GM23338 (cell line): ENCODE results near the gene GLCCI1.

ENCODE experiments used
- CREB1 ChIP-seq: fragments of 250-450 bp; sonication (Bioruptor Pico); IDR thresholded peaks from 2 replicates; pipeline ENCODE4 v1.5.0; 2020; ENCODE audit warnings: low read depth, mild to moderate bottlenecking, moderate library complexity
- CTCF ChIP-seq, 2 experiments: fragments of 200-600 bp in 1 of 2; sonication (generic) in 1 of 2; conservative IDR thresholded peaks; 2 replicates each; pipeline versions ENCODE4 v1.5.1 to v1.6.1; 2016 to 2017; ENCODE audit warnings: antibody characterized with exemption in 2 of 2, low read depth in 2 of 2, mild to moderate bottlenecking in 2 of 2, moderate library complexity in 1 of 2
- ETS1 ChIP-seq: IDR thresholded peaks from 2 replicates; pipeline ENCODE4 v1.6.1; 2016; ENCODE audit warnings: antibody characterized with exemption
- EZH2 ChIP-seq: fragments of 200-600 bp; sonication (generic); IDR thresholded peaks from one replicate; pipeline ENCODE4 v1.8.0; 2017; ENCODE audit warnings: antibody characterized with exemption, mild to moderate bottlenecking, low read depth; ENCODE audit not compliant: unreplicated experiment
- JUNB ChIP-seq: IDR thresholded peaks from one replicate; pipeline ENCODE4 v1.6.1; 2016; ENCODE audit warnings: antibody characterized with exemption; ENCODE audit not compliant: unreplicated experiment
- POLR2AphosphoS5 ChIP-seq: IDR thresholded peaks from 2 replicates; pipeline ENCODE4 v1.6.1; 2016; ENCODE audit warnings: antibody characterized with exemption, low read depth
- REST ChIP-seq: IDR thresholded peaks from one replicate; pipeline ENCODE4 v1.6.1; 2018; ENCODE audit warnings: antibody characterized with exemption; ENCODE audit not compliant: unreplicated experiment
- ZNF331 ChIP-seq: fragments of 250-450 bp; sonication (Bioruptor Pico); IDR thresholded peaks from 2 replicates; pipeline ENCODE4 v1.5.0; 2020; ENCODE audit warnings: low read depth, mild to moderate bottlenecking, moderate library complexity

GRCh38 chr7:8058322-8058721 lies 89.7 kb downstream of the GLCCI1 start:
- TF ChIP-seq JUNB: no peak
- TF ChIP-seq CTCF (conservative IDR thresholded peaks at IDR 0.05; ENCODE audit: low read depth in 2 of 2): no peak
- TF ChIP-seq REST: no peak
- TF ChIP-seq ZNF331 (CRISPR knock-in tag): no peak
- no peak for TF ChIP-seq POLR2AphosphoS5
- TF ChIP-seq ETS1: no peak
- no peak for TF ChIP-seq EZH2
- TF ChIP-seq CREB1 (CRISPR knock-in tag): no peak
